ENCODE measurements around the gene TEX101. TPM values are rescaled to one million over a fixed set of nuclear protein-coding genes. Genes with fewer than 3 reads are reported as not detected.
"Not testable (repeated sequence)": the region's sequence is repeated elsewhere in the genome, so short reads cannot be mapped to it uniquely, and the experiment has no call there.

Gene TEX101, protein sequence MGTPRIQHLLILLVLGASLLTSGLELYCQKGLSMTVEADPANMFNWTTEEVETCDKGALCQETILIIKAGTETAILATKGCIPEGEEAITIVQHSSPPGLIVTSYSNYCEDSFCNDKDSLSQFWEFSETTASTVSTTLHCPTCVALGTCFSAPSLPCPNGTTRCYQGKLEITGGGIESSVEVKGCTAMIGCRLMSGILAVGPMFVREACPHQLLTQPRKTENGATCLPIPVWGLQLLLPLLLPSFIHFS
- total RNA-seq, result 1 to 10 TPM in 1 of 3 donors, not detected in 2; 1.4 TPM
- not detected for total RNA-seq (2013)

DNA sequence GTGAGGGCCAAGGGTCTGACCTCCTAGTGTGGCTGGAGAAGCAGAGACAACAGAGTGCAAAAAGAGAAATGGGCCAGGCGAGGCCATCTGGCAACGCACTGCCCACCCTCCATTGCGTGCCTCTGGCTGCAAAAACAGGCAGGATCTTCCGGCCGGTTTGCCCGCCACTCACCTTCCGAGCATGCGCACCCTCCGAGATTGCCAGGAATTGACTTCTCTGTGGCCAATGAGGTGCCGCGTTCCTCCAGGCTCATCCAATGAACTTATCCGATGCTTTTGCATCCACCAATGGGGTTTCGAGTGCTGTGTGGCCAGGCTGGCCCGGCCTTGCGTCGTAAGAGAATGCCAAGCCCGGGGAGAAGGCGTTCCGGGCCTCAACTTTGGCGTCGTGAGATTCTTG, at the start of gene TEX101:
Gene TEX101, plus strand, starts transcription at position 337 of the 400 bp plus-strand sequence. CDS start 1,030 bp downstream, outside the sequence.
- H3K27me3 Mint-ChIP-seq (ENCODE audit: low read depth in 2 of 2), result peaks cover 0 to 7% of the 10 kb centered on the region in 2 donors
- H3K4me1 Mint-ChIP-seq, result no peaks in the 10 kb centered on the region
- ATAC-seq, result no peak
- no peak for DNase-seq
- Histone ChIP-seq H3K27me3 (ENCODE audit: control insufficient read depth, insufficient read depth, low read length) (no peaks in the 10 kb centered on the region), H3K4me1 (ENCODE audit: control insufficient read depth, insufficient read depth, low read length) (no peaks in the 10 kb centered on the region), H3K9me3 (ENCODE audit: control insufficient read depth, insufficient read depth, low read length) (no peaks in the 10 kb centered on the region), H3K4me3 (ENCODE audit: low read length) (no peak within 1 kb of the TSS), H3K27ac (ENCODE audit: low read length) (no peak within 1 kb of the TSS), H3K36me3 (ENCODE audit: control insufficient read depth, insufficient read depth, low read length) (no peaks in the 10 kb centered on the region)
- 94% methylated on average over 21 of the region's 21 CpGs for WGBS (ENCODE audit: insufficient coverage)
- intact Hi-C loops (cut with micrococcal nuclease), result no loop called here
- H3K36me3 Mint-ChIP-seq, result no peaks in the 10 kb centered on the region
- H3K9me3 Mint-ChIP-seq, result no peaks in the 10 kb centered on the region
- no peak within 1 kb of the TSS for H3K4me3 Mint-ChIP-seq
- no peak within 1 kb of the TSS for H3K27ac Mint-ChIP-seq
- TF ChIP-seq CTCF (IDR thresholded peaks at IDR 0.05), result no peak

DNA sequence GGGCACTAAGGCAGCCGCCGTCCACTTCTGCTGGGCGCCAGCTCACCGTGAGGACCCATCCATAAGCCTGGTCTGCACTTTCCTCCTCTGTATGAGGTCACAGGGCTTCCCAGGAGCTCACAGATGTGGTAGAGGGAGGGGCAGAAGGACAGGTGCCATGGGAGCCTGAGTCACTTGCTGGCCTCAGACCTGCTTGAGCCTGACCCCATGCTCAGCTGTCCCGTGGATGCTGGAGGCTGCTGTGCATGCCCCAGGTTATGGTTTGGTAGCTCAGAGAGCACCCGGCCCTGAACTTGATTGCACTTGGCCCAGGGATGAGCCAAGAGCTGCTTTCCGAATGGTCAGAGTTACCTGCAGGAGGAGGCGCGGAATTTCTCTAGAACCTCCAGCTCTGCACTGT, 49.0 kb upstream of the TEX101 start:
- H3K4me3 Mint-ChIP-seq; H3K4me1 ChIP-seq (ENCODE audit: control insufficient read depth, insufficient read depth, low read length); ATAC-seq; DNase-seq; intact Hi-C loops (cut with micrococcal nuclease); H3K27me3 Mint-ChIP-seq (ENCODE audit: low read depth in 2 of 2); H3K27me3 ChIP-seq (ENCODE audit: control insufficient read depth, insufficient read depth, low read length); H3K4me3 ChIP-seq (ENCODE audit: low read length); H3K9me3 Mint-ChIP-seq; H3K36me3 ChIP-seq (ENCODE audit: control insufficient read depth, insufficient read depth, low read length); H3K4me1 Mint-ChIP-seq; H3K9me3 ChIP-seq (ENCODE audit: control insufficient read depth, insufficient read depth, low read length); H3K27ac ChIP-seq (ENCODE audit: low read length); H3K27ac Mint-ChIP-seq; H3K36me3 Mint-ChIP-seq: not testable (repeated sequence)
- 88% methylated on average over 5 of the region's 9 CpGs for WGBS (ENCODE audit: insufficient coverage)

DNA sequence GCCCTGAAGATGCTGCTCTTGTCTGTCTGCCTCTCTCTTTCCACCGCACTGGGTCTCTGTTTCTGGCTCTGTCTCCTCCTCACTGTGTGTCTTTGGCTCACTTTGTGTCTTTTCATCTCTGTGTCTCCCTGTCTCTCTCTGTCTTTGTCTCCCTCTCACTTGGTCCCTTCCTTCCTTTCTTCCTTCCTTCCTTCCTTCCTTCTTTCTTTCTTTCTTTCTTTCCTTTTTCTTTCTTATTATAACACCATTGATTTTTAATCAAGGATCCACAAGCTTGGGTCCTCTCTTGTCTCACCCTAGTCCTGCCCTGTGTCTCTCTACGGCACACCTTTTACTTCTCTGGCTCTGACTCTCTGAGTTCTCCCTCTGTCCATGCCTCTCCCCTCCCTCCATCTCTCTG, 46.9 kb upstream of the TEX101 start:
- DNase-seq, result no peak
- H3K9me3 ChIP-seq (ENCODE audit: control insufficient read depth, insufficient read depth, low read length), result no peaks in the 10 kb centered on the region
- Mint-ChIP-seq H3K27ac (no peak overlapping the region), H3K4me1 (peaks cover 0 to 6% of the 10 kb centered on the region in 2 donors), H3K9me3 (no peaks in the 10 kb centered on the region), H3K36me3 (no peaks in the 10 kb centered on the region), H3K4me3 (no peak overlapping the region), H3K27me3 (ENCODE audit: low read depth in 2 of 2) (no peaks in the 10 kb centered on the region)
- no peak for ATAC-seq
- no peaks in the 10 kb centered on the region for H3K27me3 ChIP-seq (ENCODE audit: control insufficient read depth, insufficient read depth, low read length)
- H3K27ac ChIP-seq (ENCODE audit: low read length), result no peak overlapping the region
- no peaks in the 10 kb centered on the region for H3K4me1 ChIP-seq (ENCODE audit: control insufficient read depth, insufficient read depth, low read length)
- intact Hi-C loops (cut with micrococcal nuclease), result no loop called here
- H3K36me3 ChIP-seq (ENCODE audit: control insufficient read depth, insufficient read depth, low read length), result no peaks in the 10 kb centered on the region
- WGBS (ENCODE audit: insufficient coverage), result 88% methylated on average over 2 of the region's 2 CpGs
- TF ChIP-seq CTCF (IDR thresholded peaks at IDR 0.05), result no peak
- no peak overlapping the region for H3K4me3 ChIP-seq (ENCODE audit: low read length)

DNA sequence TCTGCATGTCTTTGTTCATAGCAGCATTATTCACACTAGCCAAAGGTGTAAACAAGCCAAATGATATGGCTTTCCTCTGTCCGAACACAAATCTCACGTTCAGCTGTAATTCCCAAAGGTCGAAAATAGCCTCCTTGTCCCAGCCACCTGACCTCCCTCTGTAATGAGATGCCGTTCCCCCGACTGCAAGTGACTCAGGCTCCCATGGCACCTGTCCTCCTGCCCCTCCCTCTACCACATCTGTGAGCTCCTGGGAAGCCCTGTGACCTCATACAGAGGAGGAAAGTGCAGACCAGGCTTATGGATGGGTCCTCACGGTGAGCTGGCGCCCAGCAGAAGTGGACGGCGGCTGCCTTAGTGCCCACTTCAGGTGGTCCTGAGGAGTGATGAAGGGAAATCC, 45.8 kb upstream of the TEX101 start:
- H3K27ac ChIP-seq (ENCODE audit: low read length); H3K4me1 Mint-ChIP-seq; intact Hi-C loops (cut with micrococcal nuclease); DNase-seq; H3K36me3 ChIP-seq (ENCODE audit: control insufficient read depth, insufficient read depth, low read length); H3K9me3 ChIP-seq (ENCODE audit: control insufficient read depth, insufficient read depth, low read length); H3K27ac Mint-ChIP-seq; ATAC-seq; H3K9me3 Mint-ChIP-seq; H3K27me3 ChIP-seq (ENCODE audit: control insufficient read depth, insufficient read depth, low read length); H3K36me3 Mint-ChIP-seq; H3K27me3 Mint-ChIP-seq (ENCODE audit: low read depth in 2 of 2); H3K4me3 Mint-ChIP-seq; H3K4me3 ChIP-seq (ENCODE audit: low read length); H3K4me1 ChIP-seq (ENCODE audit: control insufficient read depth, insufficient read depth, low read length): not testable (repeated sequence)
- 72% methylated on average over 5 of the region's 9 CpGs for WGBS (ENCODE audit: insufficient coverage)
